K562 (cell line): ENCODE measurements around the gene TNC. TPM values are rescaled to one million over a fixed set of nuclear protein-coding genes. Genes with fewer than 3 reads are reported as not detected.

ENCODE experiments used
- ATAC-seq: fragments of 200-7000 bp; cut with Tn5 transposase; 3 replicates; pipeline ENCODE4 v1.9.1; 2020; ENCODE audit warnings: moderate library complexity
- BruUV-seq: library from RNA; stranded (reverse); fragments of 400-500 nt; replicated peaks from 2 replicates; lab custom pipeline; 2021; lab: Mats Ljungman, UMichigan
- CTCF ChIA-PET: fragments of 300-600 bp; formaldehyde crosslinking; extraction: SDS; loops from one replicate; lab custom pipeline; 2021; ENCODE audit warnings: low intra/inter-chr PET ratio; lab: Yijun Ruan, JAX
- POLR2A ChIA-PET: fragments of 300-600, 350-650 bp; sonication (Branson Sonifier 250); formaldehyde crosslinking; extraction: SDS; loops from one replicate; lab custom pipeline; 2021; ENCODE audit warnings: antibody characterized with exemption, inconsistent platforms; lab: Yijun Ruan, JAX
- DNase-seq, 4 experiments: peaks; one replicate each; pipeline versions ENCODE4 v3.0.0 to v3.0.0-alpha.2; 2011 to 2018; ENCODE audit warnings: low spot score in 3 of 4, mixed read lengths in 3 of 4; ENCODE audit errors: extremely low read depth in 1 of 4
- FAIRE-seq: peaks from 2 replicates; lab custom pipeline; 2011; peaks lifted over from hg19 to GRCh38; lab: Jason Lieb, UNC
- H2AFZ ChIP-seq: 2 replicates; pipeline ENCODE4 v1.6.0; 2011; ENCODE audit warnings: low read depth, low read length, control low read depth, inconsistent platforms
- H3K27ac ChIP-seq: fragments of 200-600 bp; 3 replicates; pipeline ENCODE4 v1.8.0; 2011; ENCODE audit warnings: low read depth, mild to moderate bottlenecking, control low read depth, inconsistent platforms, low read length, moderate library complexity, mixed read lengths; ENCODE audit errors: extremely low read depth
- H3K27me3 ChIP-seq, 2 experiments: fragments of 300-600 bp in 1 of 2; 2 replicates in 1 of 2; 3 replicates in 1 of 2; pipeline versions ENCODE4 v1.6.0 to v1.8.0; 2011; ENCODE audit warnings: inconsistent platforms in 2 of 2, low read length in 2 of 2, mild to moderate bottlenecking in 1 of 2, mixed read lengths in 1 of 2, moderate library complexity in 1 of 2; ENCODE audit not compliant: control insufficient read depth in 2 of 2, insufficient read depth in 2 of 2
- H3K36me3 ChIP-seq: fragments of 300-600 bp; 3 replicates; pipeline ENCODE4 v1.8.0; 2011; ENCODE audit warnings: mild to moderate bottlenecking, low read length, inconsistent platforms; ENCODE audit not compliant: control insufficient read depth, insufficient read depth
- H3K4me1 ChIP-seq, 2 experiments: fragments of 200-600 bp in 1 of 2; replicated peaks in 1 of 2; 2 replicates in 1 of 2; 3 replicates in 1 of 2; pipeline versions ENCODE4 v1.5.1 to v1.8.0; 2011; ENCODE audit warnings: inconsistent platforms in 2 of 2, low read length in 2 of 2, mild to moderate bottlenecking in 1 of 2, mixed read lengths in 1 of 2, moderate library complexity in 1 of 2; ENCODE audit not compliant: control insufficient read depth in 2 of 2, insufficient read depth in 2 of 2
- H3K4me2 ChIP-seq: 2 replicates; pipeline ENCODE4 v1.6.1; 2011; ENCODE audit warnings: low read length, control low read depth, inconsistent platforms, mixed read lengths; ENCODE audit not compliant: insufficient read depth
- H3K4me3 ChIP-seq: fragments of 200-600 bp; sonication (generic), shearing (Covaris generic); 2 replicates; pipeline ENCODE4 v1.5.1; 2016; ENCODE audit warnings: control low read depth, inconsistent platforms
- H3K79me2 ChIP-seq: fragments of 200-600 bp; 3 replicates; pipeline ENCODE4 v1.8.0; 2011; ENCODE audit warnings: low read length, inconsistent platforms; ENCODE audit not compliant: control insufficient read depth, insufficient read depth
- H3K9ac ChIP-seq, 2 experiments: 2 replicates each; pipeline versions ENCODE4 v1.6.0 to v1.6.1; 2011; ENCODE audit warnings: low read depth in 2 of 2, low read length in 2 of 2, control low read depth in 1 of 2, inconsistent platforms in 1 of 2, mild to moderate bottlenecking in 1 of 2, mixed read lengths in 1 of 2; ENCODE audit not compliant: insufficient read depth in 1 of 2
- H3K9me1 ChIP-seq: one replicate; pipeline ENCODE4 v1.6.0; 2011; ENCODE audit warnings: inconsistent platforms, mild to moderate bottlenecking, low read length, moderate library complexity; ENCODE audit not compliant: control insufficient read depth, insufficient read depth
- H3K9me3 ChIP-seq: replicated peaks from 2 replicates; pipeline ENCODE4 v1.5.1; 2011; ENCODE audit warnings: low read depth, low read length, inconsistent platforms; ENCODE audit not compliant: control insufficient read depth, insufficient read depth
- H4K20me1 ChIP-seq: replicated peaks from 2 replicates; pipeline ENCODE4 v1.6.1; 2011; ENCODE audit warnings: low read length, inconsistent platforms, mixed read lengths; ENCODE audit not compliant: control insufficient read depth, insufficient read depth
- DPF2 ChIP-seq: fragments of 450-650 bp; IDR thresholded peaks from 2 replicates; pipeline ENCODE4 v1.6.1; 2016
- HMG20B ChIP-seq: fragments of 250-450 bp; sonication (Bioruptor Pico); IDR thresholded peaks from 2 replicates; pipeline ENCODE4 v1.5.0; 2021; ENCODE audit warnings: mild to moderate bottlenecking
- L3MBTL2 ChIP-seq: fragments of 450-650 bp; IDR thresholded peaks from 2 replicates; pipeline ENCODE4 v1.6.1; 2016; ENCODE audit warnings: mild to moderate bottlenecking, moderate library complexity
- MCM7 ChIP-seq, 2 experiments: fragments of 450-650 bp; IDR thresholded peaks; 2 replicates each; pipeline ENCODE4 v1.6.1; 2016 to 2018
- MYNN ChIP-seq, 2 experiments: sonication (generic); formaldehyde crosslinking in 1 of 2; IDR thresholded peaks; 2 replicates each; pipeline versions ENCODE4 v1.5.0 to v1.6.1; 2016 to 2020; ENCODE audit warnings: antibody characterized with exemption in 1 of 2, missing genetic modification reagents in 1 of 2
- NBN ChIP-seq: fragments of 450-650 bp; IDR thresholded peaks from 2 replicates; pipeline ENCODE4 v1.6.1; 2016; ENCODE audit warnings: low read depth, mild to moderate bottlenecking
- RCOR1 ChIP-seq, 2 experiments: IDR thresholded peaks; 2 replicates each; pipeline ENCODE4 v1.6.1; 2012; ENCODE audit warnings: low read depth in 2 of 2, low read length in 2 of 2, borderline replicate concordance in 1 of 2, improper control_type of control experiment in 1 of 2
- ZKSCAN8 ChIP-seq: fragments of 200-800 bp; sonication (Bioruptor generic); IDR thresholded peaks from 2 replicates; pipeline ENCODE4 v1.6.1; 2016; ENCODE audit warnings: missing genetic modification characterization, missing compliant biosample characterization
- WGBS: fragments of 100-300 bp; shearing (Covaris generic); methylation state at CpG from one replicate; pipeline ENCODE4 v1.1.6; 2016; ENCODE audit warnings: low coverage, mixed read lengths; ENCODE audit not compliant: insufficient coverage; ENCODE audit errors: missing lambda C conversion rate; 5-methylcytosine and 5-hydroxymethylcytosine counted together
- in situ Hi-C: fragments of 300-500 bp; cut with MboI; formaldehyde crosslinking; loops from 4 replicates; pipeline ENCODE4 v1.15.0; 2018; ENCODE audit warnings: inconsistent platforms, mixed read lengths
- intact Hi-C: fragments of 100-400 bp; cut with micrococcal nuclease; formaldehyde crosslinking; loops from 2 replicates; pipeline ENCODE4 v1.14.2; 2022
- polyA plus RNA-seq, 8 experiments: library from polyadenylated mRNA; depleted of rRNA in 4 of 8; stranded (reverse) in 5 of 8; unstranded in 3 of 8; fragments of >200 nt; fragmentation: Nextera tagmentation in 2 of 8; fragmentation: Illumina TruSeq in 1 of 8; extraction: Ambion mirVana in 2 of 8; extraction: Trizol in 1 of 8; gene quantifications; 2 replicates each; pipeline versions ENCODE4 v1.2.1 to v1.2.3, GENCODE V29; 2011 to 2014; ENCODE audit warnings: inconsistent platforms in 1 of 8, missing spikeins in 1 of 8
- total RNA-seq, 7 experiments: library from RNA; depleted of rRNA in 6 of 7; stranded (reverse); fragments of >200 nt in 6 of 7; fragmentation: Illumina TruSeq in 2 of 7; extraction: Trizol in 2 of 7; gene quantifications; 2 replicates each; pipeline versions ENCODE4 v1.2.1 to v1.2.3, GENCODE V29; 2011 to 2021; ENCODE audit warnings: low replicate concordance in 1 of 7
- TF ChIP-seq, protein P1 (sequence below): fragments of 250-450 bp; sonication (Bioruptor Pico); IDR thresholded peaks from 2 replicates; pipeline ENCODE4 v1.6.1; 2021; ENCODE audit warnings: mild to moderate bottlenecking
- TF ChIP-seq, protein P2 (sequence below): fragments of 250-450 bp; sonication (Bioruptor Pico); IDR thresholded peaks from 2 replicates; pipeline ENCODE4 v1.4.0; 2020; ENCODE audit warnings: mild to moderate bottlenecking, moderate library complexity
- TF ChIP-seq, protein P3 (sequence below): fragments of 450-650 bp; conservative IDR thresholded peaks from 2 replicates; pipeline ENCODE4 v1.6.1; 2016; ENCODE audit warnings: missing genetic modification characterization, low read depth, mild to moderate bottlenecking, control low read depth, missing compliant biosample characterization

The TNC gene
- total and polyA plus RNA-seq, 9 of the 15 experiments (the other 6 are each of a cell fraction or from before 2014, with no cell fraction given) = under 0.01 to 0.29 TPM; not detected in 7

DNA sequence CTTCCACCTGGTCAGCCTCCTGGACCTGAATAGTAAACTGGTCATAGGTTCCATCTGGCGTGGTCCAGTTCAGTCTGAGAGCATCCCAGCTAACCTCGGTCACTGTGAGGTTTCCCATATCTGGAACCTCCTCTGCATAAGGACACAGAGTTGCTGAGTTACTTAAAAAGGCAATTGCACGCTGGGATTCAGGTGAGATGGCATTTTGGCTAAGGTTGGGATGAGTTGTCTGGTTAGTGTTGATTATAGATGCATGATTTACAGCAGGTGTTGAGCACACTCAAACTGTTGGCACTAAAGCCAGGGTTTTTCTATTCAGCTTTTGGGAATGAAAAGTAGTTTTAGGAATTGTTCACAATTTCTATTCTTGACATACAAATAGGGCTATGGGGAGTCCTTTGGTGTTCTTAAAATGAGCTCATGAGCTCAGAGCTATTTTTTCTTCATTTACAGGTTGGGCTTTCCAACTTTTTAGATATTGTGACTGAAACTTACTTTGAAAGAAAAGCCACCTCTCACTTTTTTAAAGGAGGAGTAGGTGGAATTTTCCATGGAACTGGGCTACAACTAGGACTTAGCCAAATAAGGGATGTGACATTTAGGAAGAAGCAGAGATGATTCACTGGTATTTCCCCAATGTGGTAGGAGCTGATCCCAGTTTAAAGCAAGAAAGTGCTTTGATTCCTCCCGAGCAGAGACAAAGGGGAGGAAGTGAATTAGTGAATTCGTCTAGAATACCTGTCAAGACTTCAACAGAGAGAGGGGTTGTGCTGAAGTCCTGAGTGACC lies 54.7 kb downstream of the TNC start:
- DNase-seq (no peak), FAIRE-seq (no peak), ATAC-seq (no peak)
- no peaks in the 10 kb centered on the region for H3K9me3 ChIP-seq
- 0% methylated on average over 5 of the region's 5 CpGs for WGBS
- no peaks in the 10 kb centered on the region for H4K20me1 ChIP-seq
- in situ Hi-C loops = no loop called here
- ChIA-PET CTCF (no interaction called here), POLR2A (no interaction called here)
- TF ChIP-seq, protein P1, sequence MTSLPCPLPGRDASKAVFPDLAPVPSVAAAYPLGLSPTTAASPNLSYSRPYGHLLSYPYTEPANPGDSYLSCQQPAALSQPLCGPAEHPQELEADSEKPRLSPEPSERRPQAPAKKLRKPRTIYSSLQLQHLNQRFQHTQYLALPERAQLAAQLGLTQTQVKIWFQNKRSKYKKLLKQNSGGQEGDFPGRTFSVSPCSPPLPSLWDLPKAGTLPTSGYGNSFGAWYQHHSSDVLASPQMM (CRISPR knock-in tag) = no peak
- TF ChIP-seq RCOR1 (IDR thresholded peaks at IDR 0.05; ENCODE audit: borderline replicate concordance in 1 of 2, low read depth in 2 of 2, low read length in 2 of 2) (no peak), DPF2 (no peak), MYNN (IDR thresholded peaks at IDR 0.05) (no peak), MYNN (CRISPR knock-in tag; IDR thresholded peaks at IDR 0.05) (no peak), ZKSCAN8 (no peak), NBN (no peak), MCM7 (IDR thresholded peaks at IDR 0.05) (no peak), HMG20B (no peak), L3MBTL2 (no peak)
- TF ChIP-seq, protein P2, sequence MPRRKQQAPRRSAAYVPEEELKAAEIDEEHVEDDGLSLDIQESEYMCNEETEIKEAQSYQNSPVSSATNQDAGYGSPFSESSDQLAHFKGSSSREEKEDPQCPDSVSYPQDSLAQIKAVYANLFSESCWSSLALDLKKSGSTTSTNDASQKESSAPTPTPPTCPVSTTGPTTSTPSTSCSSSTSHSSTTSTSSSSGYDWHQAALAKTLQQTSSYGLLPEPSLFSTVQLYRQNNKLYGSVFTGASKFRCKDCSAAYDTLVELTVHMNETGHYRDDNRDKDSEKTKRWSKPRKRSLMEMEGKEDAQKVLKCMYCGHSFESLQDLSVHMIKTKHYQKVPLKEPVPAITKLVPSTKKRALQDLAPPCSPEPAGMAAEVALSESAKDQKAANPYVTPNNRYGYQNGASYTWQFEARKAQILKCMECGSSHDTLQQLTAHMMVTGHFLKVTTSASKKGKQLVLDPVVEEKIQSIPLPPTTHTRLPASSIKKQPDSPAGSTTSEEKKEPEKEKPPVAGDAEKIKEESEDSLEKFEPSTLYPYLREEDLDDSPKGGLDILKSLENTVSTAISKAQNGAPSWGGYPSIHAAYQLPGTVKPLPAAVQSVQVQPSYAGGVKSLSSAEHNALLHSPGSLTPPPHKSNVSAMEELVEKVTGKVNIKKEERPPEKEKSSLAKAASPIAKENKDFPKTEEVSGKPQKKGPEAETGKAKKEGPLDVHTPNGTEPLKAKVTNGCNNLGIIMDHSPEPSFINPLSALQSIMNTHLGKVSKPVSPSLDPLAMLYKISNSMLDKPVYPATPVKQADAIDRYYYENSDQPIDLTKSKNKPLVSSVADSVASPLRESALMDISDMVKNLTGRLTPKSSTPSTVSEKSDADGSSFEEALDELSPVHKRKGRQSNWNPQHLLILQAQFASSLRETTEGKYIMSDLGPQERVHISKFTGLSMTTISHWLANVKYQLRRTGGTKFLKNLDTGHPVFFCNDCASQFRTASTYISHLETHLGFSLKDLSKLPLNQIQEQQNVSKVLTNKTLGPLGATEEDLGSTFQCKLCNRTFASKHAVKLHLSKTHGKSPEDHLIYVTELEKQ (CRISPR knock-in tag) = no peak
- TF ChIP-seq, protein P3, sequence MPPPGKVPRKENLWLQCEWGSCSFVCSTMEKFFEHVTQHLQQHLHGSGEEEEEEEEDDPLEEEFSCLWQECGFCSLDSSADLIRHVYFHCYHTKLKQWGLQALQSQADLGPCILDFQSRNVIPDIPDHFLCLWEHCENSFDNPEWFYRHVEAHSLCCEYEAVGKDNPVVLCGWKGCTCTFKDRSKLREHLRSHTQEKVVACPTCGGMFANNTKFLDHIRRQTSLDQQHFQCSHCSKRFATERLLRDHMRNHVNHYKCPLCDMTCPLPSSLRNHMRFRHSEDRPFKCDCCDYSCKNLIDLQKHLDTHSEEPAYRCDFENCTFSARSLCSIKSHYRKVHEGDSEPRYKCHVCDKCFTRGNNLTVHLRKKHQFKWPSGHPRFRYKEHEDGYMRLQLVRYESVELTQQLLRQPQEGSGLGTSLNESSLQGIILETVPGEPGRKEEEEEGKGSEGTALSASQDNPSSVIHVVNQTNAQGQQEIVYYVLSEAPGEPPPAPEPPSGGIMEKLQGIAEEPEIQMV (tag) = no peak
- no peaks in the 10 kb centered on the region for H3K4me1 ChIP-seq
- H3K27me3 ChIP-seq = no peaks in the 10 kb centered on the region
- H3K36me3 ChIP-seq = no peaks in the 10 kb centered on the region
- no peak overlapping the region for H3K9ac ChIP-seq
- H3K4me2 ChIP-seq = no peak overlapping the region
- BruUV-seq = no TSS peak
- intact Hi-C loops = no loop called here
- no peak overlapping the region for H3K4me3 ChIP-seq
- H3K27ac ChIP-seq = no peak overlapping the region
- H3K9me1 ChIP-seq = no peaks in the 10 kb centered on the region
- no peaks in the 10 kb centered on the region for H3K79me2 ChIP-seq
- no peak overlapping the region for H2AFZ ChIP-seq
